Ramos (cell line): Measurements from ENCODE around the gene FAM168A.

Experiments used
- in situ Hi-C: fragments of 300-500 bp; cut with MboI; formaldehyde crosslinking; loops from one replicate; pipeline ENCODE4 v1.14.3; 2022; ENCODE audit warnings: low sequenced_read_pairs; ENCODE audit not compliant: unreplicated experiment

FAM168A gene

GRCh38 chr11:73360743-73361369, 237.1 kb downstream of the FAM168A start:
- in situ Hi-C loops: no loop called here

GRCh38 chr11:73359930-73360742, 237.8 kb downstream of the FAM168A start:
- in situ Hi-C loops: no loop called here

- in situ Hi-C loops: no loop called here
These were observed 238.6 kb downstream of the FAM168A start for GRCh38 chr11:73359341-73359740.

GRCh38 chr11:73358071-73358470, 239.8 kb downstream of the FAM168A start:
- in situ Hi-C loops: no loop called here

- in situ Hi-C loops: no loop called here
These were observed 240.7 kb downstream of the FAM168A start for GRCh38 chr11:73356979-73357860.

- in situ Hi-C loops: no loop called here
These were observed 242.8 kb downstream of the FAM168A start for GRCh38 chr11:73355109-73355508.

GRCh38 chr11:73353422-73353821, 244.5 kb downstream of the FAM168A start:
- in situ Hi-C loops: loop anchor here (5.0 kb wide), 1 partner anchor 39 kb away; no protein-coding TSS in a partner anchor

- in situ Hi-C loops: loop anchor here (5.0 kb wide), 1 partner anchor 41 kb away; no protein-coding TSS in a partner anchor
These were observed 246.8 kb downstream of the FAM168A start for GRCh38 chr11:73350908-73351636.
